TTC549 (cell line): ENCODE results near the gene DDX53.

Experiments
- FAIRE-seq: peaks from 2 replicates; lab custom pipeline; 2012; peaks lifted over from hg19 to GRCh38; lab: Jason Lieb, UNC

Gene DDX53

GRCh38 chrX:22999696-23000223, at the start of gene DDX53:
Gene DDX53, plus strand, starts transcription at chrX:22999960. Its CDS starts 98 bp downstream, at chrX:23000058.
- FAIRE-seq = no peak

DNA sequence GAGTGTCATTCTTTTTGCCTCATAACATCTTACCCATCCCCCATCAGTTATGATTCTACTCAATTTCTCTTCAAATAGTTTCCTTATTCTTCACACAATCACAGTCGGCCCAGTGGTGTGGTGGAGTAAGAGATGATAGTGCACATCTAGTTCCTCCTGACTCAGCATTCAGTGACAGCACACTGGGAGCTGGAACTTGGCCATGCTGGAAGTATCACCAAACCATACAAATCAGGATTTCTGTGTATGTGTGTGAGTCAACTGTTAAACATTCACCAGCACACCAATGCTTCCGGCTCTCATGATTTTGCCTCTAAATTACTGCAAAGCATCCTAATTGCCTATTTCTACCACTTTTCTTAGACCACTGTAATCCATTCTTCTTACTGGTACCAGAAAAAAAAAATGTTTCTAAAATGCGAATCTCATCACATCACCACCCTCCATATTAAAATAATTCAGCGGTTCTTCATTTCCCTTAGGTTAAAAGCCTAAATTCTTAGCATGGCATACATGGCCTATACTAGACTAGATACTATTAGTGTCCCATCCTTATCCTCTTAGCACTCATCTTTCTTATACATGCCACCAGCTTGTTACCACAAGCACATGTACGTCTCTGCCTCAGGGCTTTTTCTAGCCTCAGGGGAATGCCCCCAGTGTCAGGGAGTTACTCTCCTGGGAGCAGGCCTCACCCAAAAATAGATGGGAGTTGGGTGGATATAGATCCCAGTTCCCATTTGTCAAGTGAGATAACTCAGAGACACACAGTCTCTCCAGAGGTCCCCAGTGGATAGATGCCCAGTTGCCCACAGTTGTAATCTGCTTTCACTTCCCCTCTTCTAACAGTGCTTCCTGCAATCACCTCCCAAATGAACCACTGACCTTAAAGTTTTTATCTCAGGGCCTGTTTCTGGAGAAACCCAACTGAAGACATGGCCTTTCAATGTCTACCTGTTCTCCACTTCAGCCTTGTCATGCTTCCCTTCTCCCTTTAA, 49.2 kb upstream of the DDX53 start:
- no peak for FAIRE-seq

DNA sequence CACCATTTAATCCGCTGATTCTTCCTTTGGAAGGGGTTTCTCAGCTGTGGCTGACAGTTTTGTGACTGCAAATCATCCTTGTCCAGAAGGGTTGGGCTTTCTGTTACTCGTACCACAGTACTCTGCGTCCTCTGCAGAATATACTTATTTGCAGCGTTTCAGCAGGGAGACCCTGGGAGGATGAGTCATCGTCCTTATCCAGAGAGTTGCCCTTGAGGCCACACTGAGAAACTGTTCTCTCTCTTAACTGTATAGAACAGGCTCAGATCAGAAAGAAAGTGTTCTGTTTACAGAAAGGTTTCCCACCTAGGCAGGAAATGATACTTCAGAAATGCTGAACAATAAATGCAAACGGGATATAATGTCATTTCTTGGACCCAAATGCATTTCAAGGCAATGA, 47.8 kb upstream of the DDX53 start:
- no peak for FAIRE-seq

DNA sequence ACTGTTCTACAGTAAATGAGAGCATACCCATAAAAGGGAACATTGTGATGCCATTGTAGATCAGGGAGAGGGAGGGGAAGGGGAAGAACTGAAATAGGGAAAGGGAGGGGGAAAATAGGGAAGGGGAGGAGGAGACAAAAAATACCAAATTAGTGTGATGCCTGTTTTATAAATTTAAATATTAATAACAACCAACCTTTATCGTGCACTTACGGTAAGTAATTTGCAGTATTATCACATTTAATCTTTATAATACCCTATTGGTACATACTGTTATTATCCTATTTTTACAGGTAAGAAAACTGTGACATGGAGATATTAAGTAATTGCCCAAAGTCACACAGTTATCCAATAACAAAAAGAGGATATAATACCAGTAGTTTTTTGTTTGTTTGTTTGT, 41.5 kb upstream of the DDX53 start:
- FAIRE-seq = no peak

DNA sequence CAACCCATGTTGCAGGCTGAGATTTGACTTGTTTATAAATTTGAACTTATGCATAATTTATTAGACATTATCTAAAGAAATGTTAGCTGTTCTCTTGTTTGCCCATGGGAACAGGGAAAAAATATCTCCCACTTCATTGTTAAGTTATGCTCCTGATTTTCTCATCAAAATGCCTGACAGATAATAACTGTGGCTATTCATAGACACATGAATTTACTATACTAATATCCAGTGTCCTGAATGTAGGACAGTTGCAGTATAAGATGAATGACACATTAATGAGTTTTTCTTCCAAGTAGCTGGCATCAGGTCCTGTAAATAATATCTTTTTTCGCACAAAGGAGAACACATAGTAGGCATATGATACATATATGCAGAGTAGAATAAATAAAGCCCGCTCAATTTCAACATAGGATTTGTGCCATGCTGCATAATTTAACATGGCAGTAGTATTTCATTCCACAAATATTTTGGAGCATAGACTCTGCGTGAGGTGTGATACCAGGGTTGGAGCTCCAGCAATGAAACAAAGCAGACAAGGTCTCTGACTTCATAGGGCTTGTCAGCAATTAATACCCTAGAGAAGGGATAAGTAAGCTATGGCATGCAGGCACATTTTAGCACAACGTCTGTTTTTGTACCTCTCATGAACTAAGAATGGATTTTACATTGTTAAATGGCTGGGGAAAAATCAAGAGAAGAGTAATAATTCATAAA, 40.4 kb upstream of the DDX53 start:
- FAIRE-seq = no peak

GRCh38 chrX:22963196-22963595, 36.6 kb upstream of the DDX53 start:
- FAIRE-seq = no peak

DNA sequence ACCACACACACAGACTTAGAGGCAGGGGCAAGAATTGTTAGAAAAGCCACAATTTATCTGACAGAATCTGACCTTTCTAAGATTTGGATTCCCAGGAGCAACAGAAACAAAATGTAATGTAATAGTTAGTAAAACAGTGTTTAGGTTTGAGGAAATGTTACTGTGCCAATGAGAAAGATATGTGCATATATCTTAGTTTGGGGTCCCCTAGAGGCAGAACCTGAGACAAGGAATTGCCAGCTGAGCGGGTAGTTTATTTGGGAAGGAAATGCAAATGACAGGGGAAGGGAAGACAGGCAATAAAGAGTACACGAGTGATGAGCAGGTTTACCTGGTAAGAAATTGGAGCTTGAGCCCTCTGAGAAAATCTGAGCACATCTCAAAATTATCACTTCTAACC, 31.3 kb upstream of the DDX53 start:
- FAIRE-seq = no peak

- FAIRE-seq = no peak
Observed at GRCh38 chrX:22969411-22969810, 30.3 kb upstream of the DDX53 start.

GRCh38 chrX:22970861-22971260, 28.9 kb upstream of the DDX53 start:
- FAIRE-seq = no peak

- no peak for FAIRE-seq
Observed at GRCh38 chrX:22974616-22975015, 25.1 kb upstream of the DDX53 start.

- no peak for FAIRE-seq
Observed at GRCh38 chrX:22975786-22976185, 24.0 kb upstream of the DDX53 start.

GRCh38 chrX:22985958-22986357, 13.8 kb upstream of the DDX53 start:
- FAIRE-seq = no peak

GRCh38 chrX:22987452-22987851, 12.3 kb upstream of the DDX53 start:
- FAIRE-seq = no peak

DNA sequence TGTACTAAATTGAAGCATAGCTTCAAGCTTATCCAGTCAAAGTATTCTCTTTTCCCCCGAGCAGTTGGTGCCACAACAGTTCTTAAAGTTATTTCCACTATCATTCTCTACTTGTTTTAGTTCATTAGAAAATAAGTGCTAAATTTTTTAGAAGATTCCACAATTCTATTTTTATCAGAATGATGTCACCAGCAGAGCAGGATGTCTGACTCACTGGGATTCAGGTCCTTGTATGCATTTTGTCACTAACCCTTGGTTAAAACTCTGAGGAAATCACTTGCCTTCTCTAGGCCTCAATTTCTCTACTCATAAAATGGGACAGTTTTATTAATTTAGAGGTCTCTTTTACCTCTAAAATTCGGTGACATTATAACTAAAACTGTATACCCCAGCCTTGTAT, 3.4 kb downstream of the DDX53 start:
- FAIRE-seq = no peak

GRCh38 chrX:23008431-23009099, 8.8 kb downstream of the DDX53 start:
- no peak for FAIRE-seq

DNA sequence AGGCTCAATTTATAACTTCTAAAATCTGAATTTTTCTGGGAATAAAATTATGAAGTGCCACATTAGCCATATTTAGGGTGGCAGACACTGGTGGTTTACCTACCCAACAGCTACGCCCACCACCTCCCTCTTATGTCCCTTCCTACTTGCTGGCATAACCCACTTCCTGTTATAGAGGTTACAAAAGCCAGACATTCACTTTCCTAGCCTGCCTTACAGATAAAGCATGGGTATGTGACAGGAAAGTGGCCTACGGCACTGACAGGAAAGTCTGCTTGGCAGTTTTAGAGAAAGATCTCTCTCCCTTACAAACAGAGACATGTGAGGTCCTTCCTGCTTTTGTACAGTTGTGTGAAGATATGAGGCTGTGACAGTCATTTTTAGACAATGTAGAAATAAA, 12.4 kb downstream of the DDX53 start:
- no peak for FAIRE-seq

- FAIRE-seq = no peak
Observed at GRCh38 chrX:23012636-23013035, 12.9 kb downstream of the DDX53 start.

DNA sequence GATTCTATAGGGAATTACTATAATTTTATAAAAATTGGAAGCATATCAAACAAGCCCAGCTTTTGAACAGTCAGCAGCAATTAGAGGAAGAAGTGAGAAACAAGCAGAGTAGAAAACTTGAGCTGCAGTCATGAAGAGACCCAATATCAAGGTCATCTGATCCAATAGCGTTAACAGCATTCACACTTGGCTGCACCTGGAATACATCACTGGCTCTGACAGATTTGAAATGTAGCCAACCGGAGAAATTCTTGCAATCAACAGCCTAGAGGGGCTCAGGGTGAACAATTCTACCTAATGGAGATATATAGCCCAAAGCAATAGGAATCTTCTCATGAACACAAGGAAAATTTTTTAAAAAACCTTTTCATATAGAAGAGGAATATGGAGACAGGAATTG, 13.6 kb downstream of the DDX53 start:
- FAIRE-seq = no peak

GRCh38 chrX:23031600-23031999, 31.8 kb downstream of the DDX53 start:
- no peak for FAIRE-seq

DNA sequence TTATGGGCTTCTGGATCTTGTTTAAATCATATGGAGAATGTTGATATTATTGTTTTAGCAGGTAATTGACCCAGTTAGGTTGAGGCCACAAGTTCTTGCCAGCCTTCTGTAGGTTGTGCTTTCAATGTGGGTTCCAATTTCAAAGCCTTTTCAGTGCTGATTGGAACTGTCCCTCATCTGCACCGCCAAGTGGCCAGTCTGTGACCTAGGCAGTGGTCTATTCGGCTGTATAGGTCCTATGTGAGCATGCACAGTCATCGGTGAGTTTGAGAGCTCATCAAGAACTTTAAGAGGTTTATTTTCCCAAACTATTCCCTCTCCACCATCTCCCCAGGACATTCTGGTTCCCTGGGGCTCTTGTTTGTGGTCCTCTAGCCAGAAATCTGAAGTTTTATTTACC, 35.7 kb downstream of the DDX53 start:
- FAIRE-seq = no peak

DNA sequence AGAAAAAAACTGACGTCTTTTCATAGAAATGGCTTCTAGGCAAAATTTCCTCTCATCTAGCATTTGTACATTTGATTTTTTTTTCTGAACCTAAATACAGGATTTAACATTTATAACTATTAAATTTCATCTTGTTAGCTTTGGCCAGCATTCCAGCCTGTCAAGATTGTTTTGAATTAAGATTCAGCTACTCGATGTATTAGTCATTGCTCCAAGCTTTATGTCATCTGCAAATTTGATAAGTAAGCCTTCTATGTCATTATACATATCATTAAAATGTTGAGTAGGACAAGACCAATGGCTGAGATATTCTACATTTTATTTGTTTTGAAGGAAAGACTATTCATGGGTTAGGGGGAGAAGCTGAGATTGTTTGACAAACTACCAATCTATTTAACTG, 46.7 kb downstream of the DDX53 start:
- FAIRE-seq = no peak

DNA sequence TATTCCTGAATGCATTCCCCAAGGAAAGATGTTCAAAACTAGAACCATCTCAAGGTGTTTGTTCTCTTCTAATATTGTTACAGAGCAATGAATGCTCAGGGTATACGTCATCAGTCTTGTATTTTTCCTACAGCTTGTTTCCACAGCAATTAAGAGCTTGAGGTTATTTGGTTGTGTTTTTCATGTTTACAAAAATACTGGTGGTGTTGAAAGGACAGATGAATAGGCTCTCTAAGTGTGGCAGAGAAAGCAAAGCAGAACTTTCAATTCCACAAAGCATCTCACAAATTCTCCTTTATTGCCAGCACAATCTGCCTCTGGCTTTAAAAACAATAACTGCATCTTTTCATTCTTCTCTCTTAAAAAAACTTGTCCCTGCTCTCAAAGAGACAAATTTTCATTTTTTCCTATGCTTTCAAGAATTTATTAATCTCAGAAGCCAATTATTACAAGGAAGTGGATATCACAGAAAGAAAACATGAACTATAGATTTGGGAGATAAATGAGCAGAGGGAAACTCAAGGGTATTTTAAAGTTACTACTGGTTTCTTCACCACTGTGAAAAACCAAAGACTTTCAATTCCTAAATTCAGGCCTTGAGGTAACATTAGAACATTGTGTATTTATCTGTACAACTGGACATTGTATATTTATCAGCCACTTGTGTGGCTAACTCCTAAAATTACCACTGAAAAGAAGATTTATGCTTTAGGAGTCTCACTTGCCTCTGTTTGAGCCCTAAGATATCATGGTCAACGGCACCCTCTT, 49.2 kb downstream of the DDX53 start:
- no peak for FAIRE-seq
